CD4-positive, alpha-beta T cell treated with Interleukin-2 at 100 ng/mL for 4 hours (primary cell): ENCODE results near the gene TOX3.

Source experiments
- DNase-seq: peaks from one replicate; pipeline ENCODE4 v3.0.0-alpha.2; 2020; ENCODE audit warnings: low spot score

Gene TOX3

GRCh38 chr16:52451971-52452421 is 94.9 kb downstream of the TOX3 start:
- DNase-seq: no peak

GRCh38 chr16:52450916-52451315 is 96.0 kb downstream of the TOX3 start:
- DNase-seq: no peak

- no peak for DNase-seq
Observed at GRCh38 chr16:52450241-52450640, 96.7 kb downstream of the TOX3 start.

GRCh38 chr16:52446080-52446479 is 100.9 kb downstream of the TOX3 start:
- DNase-seq: no peak

- no peak for DNase-seq
Observed at GRCh38 chr16:52441886-52442285, 105.1 kb downstream of the TOX3 start.

- DNase-seq: no peak
Observed at GRCh38 chr16:52440248-52440647, 106.7 kb downstream of the TOX3 start.

GRCh38 chr16:52439750-52440149 is 107.2 kb downstream of the TOX3 start:
- no peak for DNase-seq

- DNase-seq: no peak
Observed at GRCh38 chr16:52439171-52439701, 107.7 kb downstream of the TOX3 start.

GRCh38 chr16:52437277-52437670 is 109.7 kb downstream of the TOX3 start:
- DNase-seq: no peak

GRCh38 chr16:52436339-52437276 is 110.3 kb downstream of the TOX3 start:
- DNase-seq: no peak

- DNase-seq: no peak
Observed at GRCh38 chr16:52434224-52434623, 112.7 kb downstream of the TOX3 start.

- no peak for DNase-seq
Observed at GRCh38 chr16:52433643-52434042, 113.3 kb downstream of the TOX3 start.

- no peak for DNase-seq
Observed at GRCh38 chr16:52424591-52424990, 122.4 kb downstream of the TOX3 start.

- no peak for DNase-seq
Observed at GRCh38 chr16:52422307-52422706, 124.6 kb downstream of the TOX3 start.

GRCh38 chr16:52418201-52418600 is 128.7 kb downstream of the TOX3 start:
- DNase-seq: no peak

- no peak for DNase-seq
Observed at GRCh38 chr16:52416888-52417287, 130.1 kb downstream of the TOX3 start.

- no peak for DNase-seq
Observed at GRCh38 chr16:52411011-52411410, 135.9 kb downstream of the TOX3 start.

GRCh38 chr16:52408191-52408845 is 138.6 kb downstream of the TOX3 start:
- no peak for DNase-seq

GRCh38 chr16:52407778-52408177 is 139.2 kb downstream of the TOX3 start:
- no peak for DNase-seq

GRCh38 chr16:52405441-52405840 is 141.5 kb downstream of the TOX3 start:
- DNase-seq: no peak

GRCh38 chr16:52404546-52404945 is 142.4 kb downstream of the TOX3 start:
- no peak for DNase-seq

- no peak for DNase-seq
Observed at GRCh38 chr16:52399116-52399515, 147.8 kb downstream of the TOX3 start.

GRCh38 chr16:52398491-52398960 is 148.4 kb downstream of the TOX3 start:
- no peak for DNase-seq
